Large intestine (tissue), 3 donors: ENCODE results near the gene RAD51B. TPM values are rescaled to one million over a fixed set of nuclear protein-coding genes. Genes with fewer than 3 reads are reported as not detected.

Experiments used
- DNase-seq, 2 donors: peaks; one replicate each; pipeline versions ENCODE4 v3.0.0 to v3.0.0-alpha.2; 2013
- H3K27ac ChIP-seq: one replicate; pipeline ENCODE4 v1.5.1; 2013; ENCODE audit warnings: low read length
- H3K27me3 ChIP-seq: 2 replicates; pipeline ENCODE4 v1.6.1; 2013; ENCODE audit warnings: low read length; ENCODE audit not compliant: control insufficient read depth, insufficient read depth
- H3K36me3 ChIP-seq: 2 replicates; pipeline ENCODE4 v1.6.1; 2013; ENCODE audit warnings: low read length; ENCODE audit not compliant: control insufficient read depth, insufficient read depth
- H3K4me1 ChIP-seq: one replicate; pipeline ENCODE4 v1.6.1; 2013; ENCODE audit warnings: low read length; ENCODE audit not compliant: control insufficient read depth, insufficient read depth
- H3K4me3 ChIP-seq: one replicate; pipeline ENCODE4 v1.5.1; 2013; ENCODE audit warnings: low read length
- H3K9me3 ChIP-seq: one replicate; pipeline ENCODE4 v1.6.1; 2013; ENCODE audit warnings: mild to moderate bottlenecking, low read depth, low read length, moderate library complexity; ENCODE audit not compliant: control insufficient read depth
- WGBS: methylation state at CpG from one replicate; pipeline ENCODE4 v1.1.5; 2013; ENCODE audit warnings: low lambda C conversion rate; ENCODE audit not compliant: insufficient coverage; 5-methylcytosine and 5-hydroxymethylcytosine counted together
- polyA plus RNA-seq: library from polyadenylated mRNA; unstranded; fragments of 120-200 nt; gene quantifications from one replicate; pipeline ENCODE4 v1.2.1, GENCODE V29; 2013

The RAD51B gene
- polyA plus RNA-seq, 1 donor, result 6.4 TPM

DNA sequence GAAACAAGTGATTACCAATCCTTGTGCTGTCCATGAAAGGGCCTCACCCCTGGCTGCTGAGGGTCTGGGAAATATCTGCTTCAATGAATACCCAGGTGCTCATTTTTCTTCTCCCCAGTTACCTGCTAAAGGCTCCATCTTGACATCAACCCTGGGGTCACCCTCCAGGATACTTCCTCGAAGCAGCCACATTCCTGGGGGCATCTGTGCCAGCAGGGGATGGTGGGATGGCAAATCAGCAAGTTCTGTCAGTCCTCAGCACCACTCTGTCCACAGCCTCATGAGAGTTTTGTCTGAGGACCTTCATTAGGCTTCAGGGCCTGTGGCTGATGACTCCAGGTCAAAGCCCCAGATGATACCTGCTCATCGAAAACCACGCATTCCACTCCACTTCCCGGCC, 848.4 kb downstream of the RAD51B start:
- no peak for DNase-seq
- Histone ChIP-seq H3K9me3 (no peaks in the 10 kb centered on the region), H3K4me3 (no peak overlapping the region), H3K36me3 (no peaks in the 10 kb centered on the region), H3K4me1 (peaks cover 18% of the 10 kb centered on the region), H3K27me3 (no peaks in the 10 kb centered on the region), H3K27ac (peak overlapping the region; percentile 0)
- no CpG with 5 or more reads among the region's 4 CpGs for WGBS

DNA sequence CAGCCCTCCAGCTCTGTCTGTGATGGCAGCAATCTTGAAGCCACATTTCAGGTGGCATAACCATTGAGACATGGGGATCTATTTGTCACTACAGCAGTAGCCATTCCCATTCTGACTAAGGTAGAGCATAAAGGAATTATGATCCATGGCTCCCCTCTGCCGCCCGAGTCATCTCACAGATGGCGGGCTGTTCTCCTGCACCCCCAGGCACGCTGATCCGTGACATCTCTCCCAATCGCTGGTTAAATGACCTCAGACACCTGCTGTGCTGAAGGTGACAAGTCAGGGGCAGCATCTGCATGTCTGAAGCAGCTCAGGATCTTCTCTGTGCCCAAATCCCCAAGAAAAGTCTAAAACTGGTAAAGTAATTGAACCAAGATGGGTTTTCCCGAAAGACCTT, 849.0 kb downstream of the RAD51B start:
- Histone ChIP-seq H3K36me3 (no peaks in the 10 kb centered on the region), H3K27me3 (no peaks in the 10 kb centered on the region), H3K9me3 (no peaks in the 10 kb centered on the region), H3K27ac (no peak overlapping the region), H3K4me1 (peaks cover 18% of the 10 kb centered on the region), H3K4me3 (no peak overlapping the region)
- 100% methylated on average over 1 of the region's 7 CpGs for WGBS
- DNase-seq, result no peak

DNA sequence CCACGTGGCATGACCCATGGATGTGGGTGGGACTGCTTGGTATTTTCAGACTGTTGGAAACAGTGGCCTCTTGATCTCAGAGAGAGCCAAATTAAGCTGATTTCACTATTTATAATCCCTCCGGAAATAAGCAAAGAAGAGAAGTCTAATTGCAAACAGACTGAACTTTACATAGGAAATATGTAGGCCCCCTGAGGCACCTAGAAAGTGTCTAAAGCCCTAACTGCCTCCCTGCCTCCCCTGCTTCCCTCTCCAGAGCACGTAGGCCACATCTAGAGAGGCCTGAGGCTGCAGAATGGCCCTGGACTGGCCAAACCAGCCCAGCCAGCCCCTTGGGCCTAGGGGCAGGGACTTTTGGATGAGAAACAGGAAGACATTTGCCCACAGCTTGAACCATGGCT, 849.5 kb downstream of the RAD51B start:
- no peaks in the 10 kb centered on the region for H3K27me3 ChIP-seq
- no peak overlapping the region for H3K4me3 ChIP-seq
- H3K36me3 ChIP-seq, result no peaks in the 10 kb centered on the region
- no peak overlapping the region for H3K27ac ChIP-seq
- no CpG with 5 or more reads among the region's 3 CpGs for WGBS
- DNase-seq, result no peak
- peaks cover 18% of the 10 kb centered on the region for H3K4me1 ChIP-seq
- no peaks in the 10 kb centered on the region for H3K9me3 ChIP-seq

DNA sequence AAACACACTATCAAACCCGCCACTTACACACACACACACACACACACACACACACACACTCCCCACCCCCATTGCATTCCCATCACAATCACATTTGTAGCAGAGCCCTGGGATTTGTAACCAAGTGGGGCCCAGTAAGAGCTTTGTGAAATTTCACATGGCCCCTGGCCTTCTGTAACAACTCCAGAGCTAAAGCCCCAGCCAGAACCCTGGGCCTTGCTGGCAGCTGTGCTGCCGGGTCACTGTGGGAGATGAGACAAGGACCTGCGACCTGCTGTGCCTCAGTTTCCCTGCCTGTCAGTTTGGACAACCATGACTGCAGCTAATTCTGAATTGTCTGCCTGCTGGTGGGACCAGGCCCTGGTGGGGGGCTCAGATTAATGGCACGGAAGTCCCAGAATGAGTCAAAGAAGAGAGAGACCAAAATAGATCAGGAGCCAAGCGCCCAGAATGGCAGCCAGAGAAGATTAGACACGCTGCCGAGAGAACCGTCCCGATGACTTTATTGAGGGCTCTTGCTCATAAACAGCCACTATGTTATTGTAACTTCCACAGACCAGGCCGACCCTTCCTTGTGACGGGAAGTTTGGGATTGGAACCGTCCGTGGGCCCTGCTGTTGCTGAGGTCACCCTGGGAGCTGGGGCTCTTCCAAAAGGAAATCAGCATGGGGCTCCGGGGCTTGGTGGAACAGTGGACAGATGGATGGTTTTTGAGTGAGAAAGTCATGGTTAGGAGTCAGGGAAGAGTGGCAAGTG, 850.2 kb downstream of the RAD51B start:
- WGBS, result no CpG with 5 or more reads among the region's 14 CpGs
- H3K4me3 ChIP-seq, result no peak overlapping the region
- no peak for DNase-seq

DNA sequence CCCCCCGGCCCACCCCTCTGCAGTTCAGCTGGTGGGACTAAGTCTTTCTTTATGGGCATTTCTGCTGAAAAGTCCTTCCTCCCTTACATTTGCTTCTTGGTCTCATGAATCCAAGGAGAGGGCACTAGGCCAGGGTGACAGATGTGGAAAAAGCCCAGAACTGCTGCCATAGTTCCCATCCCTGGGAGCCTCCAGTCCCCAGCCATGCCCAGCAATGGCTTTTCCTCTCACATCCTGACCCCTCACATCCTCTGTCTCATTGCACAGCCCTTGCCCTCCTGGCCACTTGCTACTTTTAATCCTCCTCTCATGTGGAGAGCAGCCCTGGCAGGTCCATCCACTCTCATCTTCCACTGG, 850.8 kb downstream of the RAD51B start:
- H3K27ac ChIP-seq, result no peak overlapping the region
- WGBS, result no CpG with 5 or more reads among the region's 1 CpG
- no peaks in the 10 kb centered on the region for H3K9me3 ChIP-seq
- peaks cover 23% of the 10 kb centered on the region for H3K4me1 ChIP-seq
- no peak overlapping the region for H3K4me3 ChIP-seq
- DNase-seq, result no peak
- no peaks in the 10 kb centered on the region for H3K27me3 ChIP-seq
- no peaks in the 10 kb centered on the region for H3K36me3 ChIP-seq

More for the DNA sequence above, 850.2 kb downstream of the RAD51B start:
- H3K27me3 ChIP-seq, result no peaks in the 10 kb centered on the region
- H3K27ac ChIP-seq, result no peak overlapping the region
- H3K4me1 ChIP-seq, result peaks cover 21% of the 10 kb centered on the region
- H3K36me3 ChIP-seq, result no peaks in the 10 kb centered on the region
- no peaks in the 10 kb centered on the region for H3K9me3 ChIP-seq

DNA sequence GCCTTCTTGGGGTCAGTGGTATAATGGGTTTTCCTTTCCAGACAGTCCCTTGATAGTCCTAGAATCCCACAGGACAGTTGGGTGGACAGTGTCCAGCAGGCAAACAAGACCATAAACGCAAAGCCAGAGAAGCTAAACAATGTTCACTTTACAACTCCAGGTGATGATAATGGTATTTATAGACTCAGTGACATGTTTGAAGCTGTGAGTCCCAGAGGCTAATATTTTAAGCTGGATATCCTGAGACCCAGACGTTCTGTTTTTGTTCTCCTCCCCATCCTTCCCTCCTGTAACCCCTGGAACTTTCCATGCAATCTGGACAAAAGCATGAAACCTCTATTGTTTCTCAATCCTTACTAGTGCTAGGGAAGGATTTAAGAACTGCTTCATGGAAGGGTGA, 852.3 kb downstream of the RAD51B start:
- no peaks in the 10 kb centered on the region for H3K36me3 ChIP-seq
- H3K9me3 ChIP-seq, result no peaks in the 10 kb centered on the region
- 60% methylated on average over 1 of the region's 2 CpGs for WGBS
- no peak for DNase-seq
- no peak overlapping the region for H3K27ac ChIP-seq
- no peaks in the 10 kb centered on the region for H3K27me3 ChIP-seq
- H3K4me3 ChIP-seq, result no peak overlapping the region
- H3K4me1 ChIP-seq, result peaks cover 29% of the 10 kb centered on the region

DNA sequence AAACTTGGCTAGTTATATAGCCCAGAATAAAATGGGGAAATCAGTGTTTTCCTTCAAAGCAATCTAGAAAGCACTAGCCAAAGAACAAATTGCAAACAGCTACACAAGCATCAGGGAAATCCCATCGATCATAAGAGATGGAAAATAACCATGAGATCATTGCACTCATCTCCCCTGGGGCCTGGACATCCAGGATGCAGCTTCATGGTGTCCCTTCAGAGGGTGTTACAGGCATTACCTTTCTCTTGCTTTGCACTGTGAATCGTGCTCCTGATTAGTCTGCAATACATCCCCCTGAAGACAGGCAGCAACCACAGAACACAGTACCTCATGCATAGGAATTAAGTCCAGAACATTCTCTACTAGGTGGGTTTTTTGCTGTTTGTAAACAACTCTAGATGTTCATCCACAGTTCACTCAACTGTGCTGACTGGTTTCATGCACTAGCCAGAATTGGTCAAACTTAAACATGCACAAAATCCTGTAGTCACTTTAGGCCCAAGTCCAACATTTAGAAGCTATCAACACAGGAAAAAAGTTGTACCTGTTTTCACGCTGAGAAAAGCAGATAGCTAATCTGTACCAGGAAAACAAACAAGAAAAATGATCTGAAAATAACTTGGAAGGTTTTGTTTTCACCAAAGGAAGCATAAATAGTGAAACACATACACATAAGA, 853.2 kb downstream of the RAD51B start:
- H3K27me3 ChIP-seq, result no peaks in the 10 kb centered on the region
- DNase-seq, result no peak
- peaks cover 37% of the 10 kb centered on the region for H3K4me1 ChIP-seq
- 100% methylated on average over 1 of the region's 3 CpGs for WGBS
- H3K4me3 ChIP-seq, result no peak overlapping the region
- H3K36me3 ChIP-seq, result no peaks in the 10 kb centered on the region
- no peaks in the 10 kb centered on the region for H3K9me3 ChIP-seq
- H3K27ac ChIP-seq, result no peak overlapping the region

DNA sequence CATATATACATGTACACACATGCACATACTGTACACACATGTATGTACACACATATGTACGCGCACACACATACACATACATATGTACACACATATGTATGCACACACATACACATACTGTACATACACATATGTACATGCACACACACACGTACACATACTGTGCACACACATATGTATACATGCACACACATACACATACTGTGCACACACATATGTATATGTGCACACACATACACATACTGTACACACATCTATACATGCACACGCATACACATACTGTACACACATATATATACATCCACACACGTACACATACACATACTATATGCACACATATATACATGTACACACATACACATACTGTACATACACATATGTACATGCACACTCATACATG, 853.9 kb downstream of the RAD51B start:
- Histone ChIP-seq H3K4me1 (peaks cover 45% of the 10 kb centered on the region), H3K27ac (no peak overlapping the region), H3K9me3 (no peaks in the 10 kb centered on the region), H3K4me3 (no peak overlapping the region), H3K27me3 (no peaks in the 10 kb centered on the region), H3K36me3 (no peaks in the 10 kb centered on the region)
- no CpG with 5 or more reads among the region's 5 CpGs for WGBS
- no peak for DNase-seq

DNA sequence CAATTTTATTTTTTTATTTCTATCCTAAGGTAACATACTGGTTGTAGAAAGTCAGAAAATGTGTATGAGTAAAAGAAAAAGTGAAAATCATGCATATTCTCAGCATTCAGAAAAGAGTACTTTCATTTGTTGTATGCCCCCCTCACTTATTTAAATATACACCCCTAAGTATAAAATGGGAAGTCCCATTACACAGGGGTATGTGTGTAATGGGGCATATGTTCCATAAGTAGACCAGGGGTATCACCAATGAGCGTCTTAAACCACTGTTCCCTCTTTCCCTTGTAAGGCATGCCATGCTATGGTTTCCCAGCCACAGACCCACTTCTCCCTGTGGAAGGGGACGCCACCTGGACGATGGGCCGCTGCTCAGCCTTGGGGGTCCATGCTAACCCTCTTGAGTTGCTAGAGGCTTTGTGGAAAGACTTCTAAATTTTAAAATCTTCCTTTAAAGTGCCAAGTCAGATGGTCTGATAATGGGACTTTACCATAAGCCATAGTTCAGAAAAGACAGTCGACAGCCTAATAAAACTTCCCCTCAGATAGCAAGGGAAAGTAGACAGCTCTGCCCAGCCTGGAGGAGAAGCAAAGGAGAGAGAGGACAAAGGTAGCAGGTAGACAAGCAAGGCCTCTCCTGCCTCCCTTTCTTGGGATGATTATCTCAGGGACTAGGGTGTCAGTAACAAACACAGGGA, 855.1 kb downstream of the RAD51B start:
- H3K27me3 ChIP-seq, result no peaks in the 10 kb centered on the region
- H3K4me1 ChIP-seq, result peaks cover 54% of the 10 kb centered on the region
- DNase-seq, result peak; percentile 70 to 83
- 20% methylated on average over 1 of the region's 5 CpGs for WGBS
- H3K4me3 ChIP-seq, result no peak overlapping the region
- H3K36me3 ChIP-seq, result no peaks in the 10 kb centered on the region
- no peaks in the 10 kb centered on the region for H3K9me3 ChIP-seq
- H3K27ac ChIP-seq, result peak overlapping the region; percentile 61

DNA sequence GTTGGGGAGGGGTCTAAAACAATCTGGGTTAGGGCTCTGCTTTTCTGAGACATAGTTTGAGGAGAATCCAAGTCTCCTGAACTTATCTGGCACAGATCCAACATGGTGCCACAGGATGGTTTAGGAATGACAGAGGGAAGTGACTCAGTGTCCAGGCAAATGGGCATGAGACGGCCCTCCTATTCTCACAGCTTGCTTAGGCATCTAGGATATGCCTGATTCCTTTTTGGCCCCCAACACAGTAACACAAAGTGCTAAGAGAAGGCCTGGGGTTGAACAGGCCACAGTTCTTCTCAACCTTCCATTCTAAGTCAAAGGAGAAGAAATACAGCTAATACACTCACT, 855.6 kb downstream of the RAD51B start:
- no CpG with 5 or more reads among the region's 1 CpG for WGBS
- Histone ChIP-seq H3K4me3 (no peak overlapping the region), H3K27ac (peak overlapping the region; percentile 61), H3K9me3 (no peaks in the 10 kb centered on the region), H3K27me3 (no peaks in the 10 kb centered on the region), H3K36me3 (no peaks in the 10 kb centered on the region), H3K4me1 (peaks cover 54% of the 10 kb centered on the region)
- DNase-seq, result no peak
